ENCODE data around the gene VCAM1.
"Not testable (repeated sequence)": the region's sequence is repeated elsewhere in the genome, so short reads cannot be mapped to it uniquely, and the experiment has no call there.

Gene VCAM1

GRCh38 chr1:100703716-100704115, 15.8 kb upstream of the VCAM1 start:
- no peak for DNase-seq (ENCODE audit: low read depth)

GRCh38 chr1:100704473-100704872, 15.1 kb upstream of the VCAM1 start:
- no peak overlapping the region for H3K4me3 ChIP-seq (ENCODE audit: low read length)
- TF ChIP-seq, protein P1, sequence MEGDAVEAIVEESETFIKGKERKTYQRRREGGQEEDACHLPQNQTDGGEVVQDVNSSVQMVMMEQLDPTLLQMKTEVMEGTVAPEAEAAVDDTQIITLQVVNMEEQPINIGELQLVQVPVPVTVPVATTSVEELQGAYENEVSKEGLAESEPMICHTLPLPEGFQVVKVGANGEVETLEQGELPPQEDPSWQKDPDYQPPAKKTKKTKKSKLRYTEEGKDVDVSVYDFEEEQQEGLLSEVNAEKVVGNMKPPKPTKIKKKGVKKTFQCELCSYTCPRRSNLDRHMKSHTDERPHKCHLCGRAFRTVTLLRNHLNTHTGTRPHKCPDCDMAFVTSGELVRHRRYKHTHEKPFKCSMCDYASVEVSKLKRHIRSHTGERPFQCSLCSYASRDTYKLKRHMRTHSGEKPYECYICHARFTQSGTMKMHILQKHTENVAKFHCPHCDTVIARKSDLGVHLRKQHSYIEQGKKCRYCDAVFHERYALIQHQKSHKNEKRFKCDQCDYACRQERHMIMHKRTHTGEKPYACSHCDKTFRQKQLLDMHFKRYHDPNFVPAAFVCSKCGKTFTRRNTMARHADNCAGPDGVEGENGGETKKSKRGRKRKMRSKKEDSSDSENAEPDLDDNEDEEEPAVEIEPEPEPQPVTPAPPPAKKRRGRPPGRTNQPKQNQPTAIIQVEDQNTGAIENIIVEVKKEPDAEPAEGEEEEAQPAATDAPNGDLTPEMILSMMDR (conservative IDR thresholded peaks at IDR 0.05; ENCODE audit: low read depth, low read length): no peak
- DNase-seq (ENCODE audit: low read depth): no peak

More at GRCh38 chr1:100703716-100704115, 15.8 kb upstream of the VCAM1 start:
- no peak overlapping the region for H3K4me3 ChIP-seq (ENCODE audit: low read length)
- TF ChIP-seq, protein P1 (conservative IDR thresholded peaks at IDR 0.05; ENCODE audit: low read depth, low read length): no peak

DNA sequence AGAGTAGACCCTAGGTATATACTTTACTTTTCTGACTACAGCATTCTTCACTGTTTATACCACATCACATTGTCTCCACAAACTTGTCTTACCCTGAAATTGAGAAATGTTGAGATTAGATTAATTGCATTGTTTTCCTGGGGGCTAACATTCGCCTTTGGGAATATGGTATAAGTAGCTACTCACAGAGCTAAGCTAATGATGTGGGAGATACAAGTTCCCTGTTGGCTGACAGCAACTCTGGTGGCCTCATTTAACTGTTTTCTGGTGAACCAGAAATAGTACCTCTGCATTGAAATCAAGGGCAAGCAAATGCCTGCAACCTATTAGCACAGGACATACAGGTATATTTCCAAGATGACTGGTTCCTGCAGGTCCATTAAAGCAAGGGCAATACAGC, 13.2 kb upstream of the VCAM1 start:
- H3K4me3 ChIP-seq (ENCODE audit: low read length): no peak overlapping the region
- no peak for DNase-seq (ENCODE audit: low read depth)
- TF ChIP-seq, protein P1 (conservative IDR thresholded peaks at IDR 0.05; ENCODE audit: low read depth, low read length): no peak

- TF ChIP-seq, protein P1 (conservative IDR thresholded peaks at IDR 0.05; ENCODE audit: low read depth, low read length): no peak
- no peak overlapping the region for H3K4me3 ChIP-seq (ENCODE audit: low read length)
- no peak for DNase-seq (ENCODE audit: low read depth)
Measured at GRCh38 chr1:100706856-100707255, 12.7 kb upstream of the VCAM1 start.

DNA sequence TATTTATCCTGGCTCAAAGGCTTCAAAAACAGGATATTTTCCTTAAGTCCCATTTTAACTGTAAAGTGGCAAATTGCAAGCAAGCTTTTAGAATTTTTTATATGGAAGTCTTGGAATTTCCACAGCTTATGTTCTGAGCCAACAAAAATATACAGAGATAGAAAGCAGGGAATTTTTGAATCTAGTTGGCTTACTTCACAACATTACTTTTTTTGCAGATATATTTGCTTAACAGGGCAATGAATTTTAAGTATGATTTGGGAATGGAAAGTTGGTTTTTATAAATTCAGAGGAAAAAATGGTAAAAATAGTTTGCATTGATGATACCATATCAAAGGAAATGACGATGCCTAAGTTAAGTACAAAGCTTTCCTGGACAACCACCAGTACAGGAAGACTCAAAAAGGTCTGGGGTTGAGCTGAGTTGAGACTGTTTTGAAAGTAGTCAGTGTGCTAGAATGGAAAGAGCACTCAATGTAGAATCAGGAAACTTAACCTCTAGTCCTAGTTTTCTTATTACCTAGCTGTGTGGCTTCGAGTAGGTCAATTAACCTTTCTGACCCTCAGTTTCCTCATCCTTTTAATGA, 11.0 kb upstream of the VCAM1 start:
- TF ChIP-seq, protein P1 (conservative IDR thresholded peaks at IDR 0.05; ENCODE audit: low read depth, low read length): no peak
- DNase-seq (ENCODE audit: low read depth): no peak
- H3K4me3 ChIP-seq (ENCODE audit: low read length): no peak overlapping the region

DNA sequence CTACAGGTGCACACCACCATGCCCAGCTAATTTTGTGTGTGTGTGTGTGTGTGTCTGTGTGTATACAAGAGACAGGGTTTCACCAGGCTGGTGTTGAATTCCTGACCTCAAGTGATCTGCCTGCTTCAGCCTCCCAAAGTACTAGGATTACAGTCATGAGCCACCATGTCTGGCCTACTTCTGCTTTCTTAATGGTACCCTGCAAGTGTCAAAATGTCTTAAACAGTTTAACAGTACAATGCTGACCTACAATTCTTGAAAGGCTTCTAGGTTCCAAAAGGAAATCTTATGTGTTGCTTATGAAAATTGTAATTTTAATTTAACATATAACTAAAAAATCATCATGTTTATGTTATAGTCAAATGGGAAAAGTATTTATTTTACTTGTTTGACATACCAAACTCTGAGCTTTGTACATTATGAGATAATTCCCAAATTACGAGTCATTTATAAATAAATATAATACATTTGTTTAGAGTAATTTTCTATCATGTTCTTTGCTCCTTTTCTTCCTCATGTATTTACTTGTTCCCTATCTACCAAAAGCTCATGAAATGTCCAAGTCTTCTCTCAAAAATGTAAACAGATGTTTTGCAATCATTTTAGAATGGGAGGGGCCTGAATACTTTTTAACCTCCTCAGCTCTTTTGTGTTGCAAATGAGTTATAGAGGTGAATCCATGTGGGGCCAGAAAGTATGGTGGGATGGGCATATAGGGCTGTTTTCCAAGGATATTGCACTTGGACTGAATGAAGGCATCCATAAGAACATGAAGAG, 8.4 kb upstream of the VCAM1 start:
- DNase-seq (ENCODE audit: low read depth): no peak
- TF ChIP-seq, protein P1 (conservative IDR thresholded peaks at IDR 0.05; ENCODE audit: low read depth, low read length): no peak
- H3K4me3 ChIP-seq (ENCODE audit: low read length): no peak overlapping the region

GRCh38 chr1:100713027-100713426, 6.5 kb upstream of the VCAM1 start:
- not testable (repeated sequence) for DNase-seq (ENCODE audit: low read depth)

More at GRCh38 chr1:100713027-100713426, 6.5 kb upstream of the VCAM1 start:
- not testable (repeated sequence) for H3K4me3 ChIP-seq (ENCODE audit: low read length)

Measured in retinal pigment epithelial cell (primary cell).